ENCODE data around the gene RBFOX1.

DNA sequence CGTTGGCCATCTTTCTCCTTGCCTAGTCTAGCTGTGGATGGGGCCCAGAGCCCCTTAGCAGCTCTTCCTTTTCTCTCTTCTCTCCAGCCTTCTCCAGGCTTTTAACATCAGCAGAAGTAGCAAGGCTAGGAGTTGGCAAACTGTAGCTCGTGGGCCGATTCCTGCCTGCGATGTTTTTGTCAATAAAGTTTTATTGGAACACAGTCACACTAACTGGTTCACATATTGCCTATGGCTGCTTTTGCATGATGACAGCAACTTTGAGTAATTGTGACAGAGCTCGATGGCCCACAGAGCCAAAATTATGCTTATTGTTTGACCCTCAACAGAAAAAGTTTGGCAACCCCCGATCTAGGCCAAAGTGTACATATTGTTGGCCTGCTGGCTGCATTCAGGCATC is 199.9 kb downstream of the RBFOX1 start:
- TF ChIP-seq, protein P1, sequence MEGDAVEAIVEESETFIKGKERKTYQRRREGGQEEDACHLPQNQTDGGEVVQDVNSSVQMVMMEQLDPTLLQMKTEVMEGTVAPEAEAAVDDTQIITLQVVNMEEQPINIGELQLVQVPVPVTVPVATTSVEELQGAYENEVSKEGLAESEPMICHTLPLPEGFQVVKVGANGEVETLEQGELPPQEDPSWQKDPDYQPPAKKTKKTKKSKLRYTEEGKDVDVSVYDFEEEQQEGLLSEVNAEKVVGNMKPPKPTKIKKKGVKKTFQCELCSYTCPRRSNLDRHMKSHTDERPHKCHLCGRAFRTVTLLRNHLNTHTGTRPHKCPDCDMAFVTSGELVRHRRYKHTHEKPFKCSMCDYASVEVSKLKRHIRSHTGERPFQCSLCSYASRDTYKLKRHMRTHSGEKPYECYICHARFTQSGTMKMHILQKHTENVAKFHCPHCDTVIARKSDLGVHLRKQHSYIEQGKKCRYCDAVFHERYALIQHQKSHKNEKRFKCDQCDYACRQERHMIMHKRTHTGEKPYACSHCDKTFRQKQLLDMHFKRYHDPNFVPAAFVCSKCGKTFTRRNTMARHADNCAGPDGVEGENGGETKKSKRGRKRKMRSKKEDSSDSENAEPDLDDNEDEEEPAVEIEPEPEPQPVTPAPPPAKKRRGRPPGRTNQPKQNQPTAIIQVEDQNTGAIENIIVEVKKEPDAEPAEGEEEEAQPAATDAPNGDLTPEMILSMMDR (IDR thresholded peaks at IDR 0.05), result no peak
- TF ChIP-seq POLR2A (IDR thresholded peaks at IDR 0.05), result no peak
- no peak for TF ChIP-seq POLR2AphosphoS5 (IDR thresholded peaks at IDR 0.05)
